MM.1S (cell line): ENCODE measurements around the gene PGBD5.

Experiments
- DNase-seq: peaks from one replicate; pipeline ENCODE4 v3.0.0-alpha.2; 2015
- H2AFZ ChIP-seq: fragments of 300-600 bp; sonication (generic); 2 replicates; pipeline ENCODE4 v1.6.0; 2016; ENCODE audit warnings: antibody characterized with exemption, low read length
- H3F3A ChIP-seq: fragments of 300-600 bp; sonication (generic); 2 replicates; pipeline ENCODE4 v1.6.1; 2016; ENCODE audit warnings: mild to moderate bottlenecking, antibody characterized with exemption, low read length, moderate library complexity, mixed read lengths; ENCODE audit not compliant: insufficient read depth
- H3K27ac ChIP-seq: fragments of 300-600 bp; sonication (generic); 2 replicates; pipeline ENCODE4 v1.5.1; 2016; ENCODE audit warnings: mild to moderate bottlenecking, low read length
- H3K27me3 ChIP-seq: fragments of 300-600 bp; sonication (generic); replicated peaks from 2 replicates; pipeline ENCODE4 v1.6.0; 2016; ENCODE audit warnings: low read length; ENCODE audit not compliant: insufficient read depth
- H3K36me3 ChIP-seq: fragments of 300-600 bp; sonication (generic); replicated peaks from 2 replicates; pipeline ENCODE4 v1.6.1; 2016; ENCODE audit warnings: mild to moderate bottlenecking, low read length, mixed read lengths; ENCODE audit not compliant: insufficient read depth
- H3K4me1 ChIP-seq: fragments of 300-600 bp; sonication (generic); 2 replicates; pipeline ENCODE4 v1.6.1; 2016; ENCODE audit warnings: low read length, mixed read lengths
- H3K4me2 ChIP-seq: fragments of 300-600 bp; sonication (generic); 2 replicates; pipeline ENCODE4 v1.6.0; 2016; ENCODE audit warnings: low read depth, low read length
- H3K4me3 ChIP-seq: fragments of 300-600 bp; sonication (generic); 2 replicates; pipeline ENCODE4 v1.5.1; 2016; ENCODE audit warnings: low read length, mixed read lengths
- H3K79me2 ChIP-seq: fragments of 300-600 bp; sonication (generic); 2 replicates; pipeline ENCODE4 v1.6.1; 2016; ENCODE audit warnings: mixed run types, low read length, mixed read lengths
- H3K9ac ChIP-seq: fragments of 300-600 bp; sonication (generic); 2 replicates; pipeline ENCODE4 v1.6.1; 2016; ENCODE audit warnings: low read length, mixed read lengths
- H3K9me2 ChIP-seq: fragments of 300-600 bp; sonication (generic); replicated peaks from 2 replicates; pipeline ENCODE4 v1.6.1; 2016; ENCODE audit warnings: mild to moderate bottlenecking, low read length, mixed read lengths; ENCODE audit not compliant: insufficient read depth
- H3K9me3 ChIP-seq: fragments of 300-600 bp; sonication (generic); replicated peaks from 2 replicates; pipeline ENCODE4 v1.6.1; 2016; ENCODE audit warnings: mild to moderate bottlenecking, low read length, mixed read lengths; ENCODE audit not compliant: insufficient read depth
- H4K20me1 ChIP-seq: fragments of 300-600 bp; sonication (generic); 2 replicates; pipeline ENCODE4 v1.6.1; 2016; ENCODE audit warnings: mild to moderate bottlenecking, low read length, moderate library complexity, mixed read lengths; ENCODE audit not compliant: insufficient read depth
- EZH2 ChIP-seq: fragments of 300-600 bp; sonication (generic); optimal IDR thresholded peaks from 2 replicates; pipeline ENCODE3; 2017; ENCODE audit warnings: low read depth, mild to moderate bottlenecking, antibody characterized with exemption, low read length, mixed read lengths
- EZH2phosphoT487 ChIP-seq: fragments of 300-600 bp; sonication (generic); IDR thresholded peaks from 2 replicates; pipeline ENCODE4 v1.6.1; 2018; ENCODE audit warnings: antibody characterized with exemption, low read length
- TF ChIP-seq, protein P1 (sequence below): fragments of 300-600 bp; sonication (generic); IDR thresholded peaks from 2 replicates; pipeline ENCODE4 v1.5.1; 2016; ENCODE audit warnings: antibody characterized with exemption, low read length, mixed read lengths

The PGBD5 gene

GRCh38 chr1:230330157-230330556 is 96.0 kb downstream of the PGBD5 start:
- Histone ChIP-seq H3K9ac (no peak overlapping the region), H3K27ac (no peak overlapping the region), H3K4me1 (no peaks in the 10 kb centered on the region), H3K4me2 (no peak overlapping the region), H2AFZ (no peak overlapping the region), H3K36me3 (no peaks in the 10 kb centered on the region), H3K79me2 (no peaks in the 10 kb centered on the region), H3K9me2 (no peaks in the 10 kb centered on the region), H3K9me3 (no peaks in the 10 kb centered on the region), H4K20me1 (no peaks in the 10 kb centered on the region), H3F3A (no peaks in the 10 kb centered on the region), H3K27me3 (no peaks in the 10 kb centered on the region), H3K4me3 (no peak overlapping the region)
- no peak for TF ChIP-seq EZH2phosphoT487
- TF ChIP-seq EZH2 = no peak
- TF ChIP-seq, protein P1, sequence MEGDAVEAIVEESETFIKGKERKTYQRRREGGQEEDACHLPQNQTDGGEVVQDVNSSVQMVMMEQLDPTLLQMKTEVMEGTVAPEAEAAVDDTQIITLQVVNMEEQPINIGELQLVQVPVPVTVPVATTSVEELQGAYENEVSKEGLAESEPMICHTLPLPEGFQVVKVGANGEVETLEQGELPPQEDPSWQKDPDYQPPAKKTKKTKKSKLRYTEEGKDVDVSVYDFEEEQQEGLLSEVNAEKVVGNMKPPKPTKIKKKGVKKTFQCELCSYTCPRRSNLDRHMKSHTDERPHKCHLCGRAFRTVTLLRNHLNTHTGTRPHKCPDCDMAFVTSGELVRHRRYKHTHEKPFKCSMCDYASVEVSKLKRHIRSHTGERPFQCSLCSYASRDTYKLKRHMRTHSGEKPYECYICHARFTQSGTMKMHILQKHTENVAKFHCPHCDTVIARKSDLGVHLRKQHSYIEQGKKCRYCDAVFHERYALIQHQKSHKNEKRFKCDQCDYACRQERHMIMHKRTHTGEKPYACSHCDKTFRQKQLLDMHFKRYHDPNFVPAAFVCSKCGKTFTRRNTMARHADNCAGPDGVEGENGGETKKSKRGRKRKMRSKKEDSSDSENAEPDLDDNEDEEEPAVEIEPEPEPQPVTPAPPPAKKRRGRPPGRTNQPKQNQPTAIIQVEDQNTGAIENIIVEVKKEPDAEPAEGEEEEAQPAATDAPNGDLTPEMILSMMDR = no peak
- no peak for DNase-seq

- DNase-seq = no peak
- Histone ChIP-seq H3K36me3 (no peaks in the 10 kb centered on the region), H2AFZ (no peak overlapping the region), H3K9me2 (no peaks in the 10 kb centered on the region), H3K9me3 (no peaks in the 10 kb centered on the region), H3K4me3 (no peak overlapping the region), H3K9ac (no peak overlapping the region), H4K20me1 (no peaks in the 10 kb centered on the region), H3K27ac (no peak overlapping the region), H3K27me3 (no peaks in the 10 kb centered on the region), H3F3A (no peaks in the 10 kb centered on the region), H3K79me2 (no peaks in the 10 kb centered on the region), H3K4me2 (no peak overlapping the region), H3K4me1 (no peaks in the 10 kb centered on the region)
- no peak for TF ChIP-seq EZH2
- TF ChIP-seq EZH2phosphoT487 = no peak
- TF ChIP-seq, protein P1 = no peak
Measured at GRCh38 chr1:230328342-230329015, 97.7 kb downstream of the PGBD5 start.

GRCh38 chr1:230327892-230328284 is 98.2 kb downstream of the PGBD5 start:
- Histone ChIP-seq H3K4me2 (no peak overlapping the region), H3K36me3 (no peaks in the 10 kb centered on the region), H3K9me2 (no peaks in the 10 kb centered on the region), H4K20me1 (no peaks in the 10 kb centered on the region), H3K27ac (no peak overlapping the region), H3K27me3 (no peaks in the 10 kb centered on the region), H3K4me1 (no peaks in the 10 kb centered on the region), H3F3A (no peaks in the 10 kb centered on the region), H3K79me2 (no peaks in the 10 kb centered on the region), H3K4me3 (no peak overlapping the region), H2AFZ (no peak overlapping the region), H3K9me3 (no peaks in the 10 kb centered on the region), H3K9ac (no peak overlapping the region)
- DNase-seq = no peak
- no peak for TF ChIP-seq EZH2phosphoT487
- TF ChIP-seq, protein P1 = no peak
- TF ChIP-seq EZH2 = no peak
